Lung microvascular endothelial cell (primary cell): ENCODE results near the gene CPLANE2. TPM values are rescaled to one million over a fixed set of nuclear protein-coding genes. Genes with fewer than 3 reads are reported as not detected.
A peak's percentile ranks its signal among the peaks of the same experiment; 100 is the strongest.

Experiments used
- DNase-seq, 2 donors: peaks; one replicate each; pipeline versions ENCODE4 v3.0.0 to v3.0.0-alpha.2; 2010; ENCODE audit warnings: low read depth in 2 of 2
- total RNA-seq: library from RNA; depleted of rRNA; stranded (reverse); fragments of >200 nt; gene quantifications from 2 replicates; pipeline ENCODE4 v1.2.1, GENCODE V29; 2014

CPLANE2 gene
- total RNA-seq, 1 donor from 2014 or later, result 6.7 TPM

DNA sequence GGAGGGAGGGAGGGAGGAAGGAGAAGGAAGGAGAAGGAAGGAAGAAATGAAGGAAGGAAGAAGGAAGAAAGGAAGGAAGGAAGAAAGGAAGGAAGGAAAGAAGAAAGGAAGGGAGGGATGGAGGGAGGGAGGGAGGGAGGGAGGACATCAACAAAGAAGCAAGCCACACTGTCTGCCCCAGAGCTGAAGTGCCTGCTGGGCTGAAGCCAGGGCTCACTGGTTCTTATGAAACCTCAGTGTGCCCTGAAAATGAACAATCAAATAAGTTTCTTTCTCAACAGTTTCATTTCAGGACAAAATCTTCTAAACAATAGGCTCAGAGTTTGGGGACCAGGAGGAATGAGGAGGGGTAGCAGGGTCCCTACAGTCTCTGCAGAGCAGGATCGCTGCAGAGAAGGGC is 45.7 kb downstream of the CPLANE2 start:
- no peak for DNase-seq

DNA sequence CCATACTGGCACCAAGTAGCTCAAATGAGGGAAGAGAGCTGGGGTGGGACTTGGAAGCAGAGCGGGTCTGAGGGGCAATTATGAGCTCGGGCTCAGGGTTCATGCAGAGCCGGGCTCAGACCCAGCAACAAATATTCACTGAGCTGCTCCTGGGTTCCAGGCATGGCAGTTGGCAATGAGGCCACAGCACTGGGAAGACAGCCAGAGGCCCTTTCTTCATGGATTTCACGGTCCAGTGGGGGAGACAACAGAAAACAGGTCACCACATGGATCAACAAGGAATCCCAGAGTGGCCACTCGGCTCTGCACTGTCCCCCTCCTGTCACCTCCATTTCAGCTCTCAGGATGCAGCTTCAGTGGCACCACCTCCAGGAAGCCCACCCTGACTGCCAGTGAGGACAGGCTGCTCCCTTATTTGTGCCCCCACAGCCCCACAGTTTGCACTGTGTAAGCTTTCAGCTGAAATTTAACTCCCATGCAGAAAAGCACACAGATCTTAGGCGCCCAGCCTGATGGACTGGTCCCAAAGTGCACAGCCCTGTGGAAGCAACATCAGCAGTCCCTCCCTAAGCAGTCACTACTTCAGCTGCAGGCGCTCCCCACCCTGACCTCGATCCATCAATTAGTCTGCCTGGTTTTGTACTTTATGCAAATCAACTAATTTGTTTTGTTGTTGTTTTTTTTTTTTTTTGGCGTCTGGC is 46.9 kb downstream of the CPLANE2 start:
- no peak for DNase-seq

GRCh38 chr1:16189003-16189402 is 48.0 kb downstream of the CPLANE2 start:
- peak in 1 of 2 donors; percentile 46 for DNase-seq

- DNase-seq, result peak; percentile 80 to 84
Measured at GRCh38 chr1:16187748-16188401, 49.1 kb downstream of the CPLANE2 start.

DNA sequence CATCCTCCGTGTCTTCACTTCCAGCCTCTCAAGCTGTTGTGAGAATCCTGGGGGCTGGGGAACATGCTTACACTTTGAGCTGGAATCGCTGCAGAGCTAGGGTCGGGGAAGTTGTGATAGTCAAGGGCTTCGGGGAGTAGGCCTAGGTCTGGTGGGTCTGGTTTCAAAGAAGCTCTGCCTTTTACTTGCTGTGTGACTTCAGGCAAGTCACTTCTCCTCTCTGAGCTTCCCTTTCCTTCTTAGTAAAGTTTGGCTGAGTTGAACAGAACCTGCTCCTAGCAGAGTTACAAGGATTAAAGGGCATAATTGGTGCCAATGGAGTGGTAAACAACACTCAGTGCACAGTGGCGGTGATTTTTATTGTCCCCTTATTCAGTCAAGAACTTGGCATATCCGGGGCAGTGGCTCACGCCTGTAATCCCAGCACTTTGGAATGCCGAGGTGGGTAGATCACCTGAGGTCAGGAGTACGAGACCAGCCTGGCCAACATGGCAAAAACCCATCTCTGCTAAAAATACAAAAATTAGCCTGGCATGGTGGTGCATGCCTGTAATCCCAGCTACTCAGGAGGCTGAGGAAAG is 50.2 kb downstream of the CPLANE2 start:
- DNase-seq, result no peak

- DNase-seq, result no peak
Measured at GRCh38 chr1:16184557-16185303, 52.3 kb downstream of the CPLANE2 start.

- DNase-seq, result no peak
Measured at GRCh38 chr1:16183765-16184556, 53.0 kb downstream of the CPLANE2 start.

DNA sequence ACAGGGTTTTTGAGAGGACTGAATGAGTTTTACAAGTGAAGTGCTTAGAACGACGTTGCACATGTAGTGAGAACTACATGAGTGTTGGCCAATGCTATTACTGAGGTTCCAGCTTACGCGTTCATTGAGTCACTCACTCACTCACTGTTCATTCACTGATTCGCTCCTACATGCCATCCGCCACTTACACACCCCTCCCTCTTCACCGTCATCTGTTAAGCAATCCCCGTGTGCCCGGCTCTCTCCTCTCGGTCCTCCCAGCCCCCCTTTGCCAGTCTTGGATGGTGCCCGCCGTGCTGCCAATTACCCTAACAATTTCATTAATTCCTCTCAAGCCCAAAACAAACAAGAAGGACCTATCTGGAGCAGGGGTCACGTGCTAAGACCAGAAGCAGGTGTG is 53.8 kb downstream of the CPLANE2 start:
- peak; percentile 43 to 53 for DNase-seq

DNA sequence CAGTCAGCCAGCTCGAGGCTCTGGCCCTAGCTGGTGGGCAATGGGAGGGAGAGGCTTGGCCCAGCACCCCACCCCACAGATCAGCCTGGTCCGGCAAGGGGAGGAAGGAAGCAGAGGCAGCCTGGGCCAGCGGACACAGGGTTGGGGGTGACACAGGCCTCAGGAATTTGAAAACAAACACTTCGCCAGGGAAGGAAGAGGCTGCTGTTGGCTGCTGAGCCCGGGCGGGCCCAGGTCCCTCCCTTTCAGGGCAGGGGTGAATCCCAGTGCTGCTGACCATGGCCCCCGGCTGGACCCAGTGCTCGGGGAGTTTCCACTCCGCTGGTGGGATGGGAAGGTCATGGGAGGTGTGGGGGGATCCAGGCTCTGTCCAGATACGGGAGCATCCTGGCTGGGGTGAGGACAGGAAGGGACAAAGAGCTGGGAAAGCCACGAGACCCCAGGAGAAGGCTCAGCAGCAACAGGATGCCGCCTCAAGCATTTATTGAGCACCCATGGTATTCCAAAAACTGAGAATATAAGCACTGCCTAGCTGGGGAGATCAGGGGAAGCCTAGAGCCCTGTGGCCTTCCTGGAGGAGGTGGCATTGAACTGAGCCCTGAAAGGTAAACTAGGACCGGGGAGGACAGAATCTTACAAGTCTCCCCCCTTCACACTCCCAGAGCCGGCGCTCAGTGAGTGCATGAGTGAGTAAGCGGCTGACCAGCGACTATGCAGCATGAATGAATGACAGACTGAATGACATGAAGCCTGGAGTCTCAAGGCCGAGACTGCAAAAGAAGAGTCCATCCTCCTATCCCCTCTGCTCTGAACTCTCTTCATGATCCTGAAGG is 54.9 kb downstream of the CPLANE2 start:
- peak; percentile 84 to 95 for DNase-seq

Other genes starting within 250 kb of the CPLANE2 start
- gene SRARP, start 232.9 kb downstream of the CPLANE2 start, total RNA-seq, result 0.44 and 0.99 TPM in 2 replicates
- gene HSPB7, start 219.1 kb downstream of the CPLANE2 start, total RNA-seq, result not detected in 2 replicates
- gene CLCNKA, start 215.1 kb downstream of the CPLANE2 start, total RNA-seq, result not detected in 2 replicates
- under 0.01 TPM in 1 of 2 replicates, not detected in the other for gene CLCNKB, start 193.4 kb downstream of the CPLANE2 start, total RNA-seq
- 0.22 TPM in 1 of 2 replicates, not detected in the other for gene FAM131C, start 163.5 kb downstream of the CPLANE2 start, total RNA-seq
- 68.6 and 122 TPM in 2 replicates for gene EPHA2, start 81.1 kb downstream of the CPLANE2 start, total RNA-seq
- gene ARHGEF19, start 24.5 kb downstream of the CPLANE2 start, total RNA-seq, result 3.3 and 4.6 TPM in 2 replicates
- gene FBXO42, start 115.3 kb upstream of the CPLANE2 start, total RNA-seq, result 5.2 and 6.3 TPM in 2 replicates
- gene SZRD1, start 130.1 kb upstream of the CPLANE2 start, total RNA-seq, result 24.4 and 28.4 TPM in 2 replicates
- gene SPATA21, start 200.2 kb upstream of the CPLANE2 start, total RNA-seq, result not detected in 2 replicates
- 132 and 179 TPM in 2 replicates for gene NECAP2, start 203.5 kb upstream of the CPLANE2 start, total RNA-seq